Stimulated activated naive B cell treated with anti-CD40 and anti-IgM and Interleukin-4, amounts not matched to agents 10 μg/mL and 1 μg/mL and 100 μg/mL, for 72 hours (primary cell): ENCODE results near the gene ZNF580.

Experiments
- ATAC-seq, 2 donors: fragments of 150-1000 bp; cut with Tn5 transposase; replicated peaks; 2 replicates each; pipeline ENCODE4 v1.10.0; 2021; ENCODE audit warnings: moderate library complexity in 1 of 2
- DNase-seq: peaks from one replicate; pipeline ENCODE4 v3.0.0; 2021
- H3K27ac Mint-ChIP-seq: one replicate; pipeline ENCODE4 v1.8.0; 2022; ENCODE audit warnings: mild to moderate bottlenecking, mixed read lengths
- H3K27me3 Mint-ChIP-seq, 2 donors: one replicate each; pipeline ENCODE4 v1.8.0; 2022; ENCODE audit warnings: mixed read lengths in 2 of 2
- H3K36me3 Mint-ChIP-seq, 2 donors: one replicate each; pipeline ENCODE4 v1.8.0; 2022; ENCODE audit warnings: mixed read lengths in 2 of 2, mild to moderate bottlenecking in 1 of 2
- H3K4me1 Mint-ChIP-seq, 2 donors: one replicate each; pipeline ENCODE4 v1.8.0; 2022; ENCODE audit warnings: mixed read lengths in 2 of 2, mild to moderate bottlenecking in 1 of 2
- H3K4me3 Mint-ChIP-seq, 2 donors: one replicate each; pipeline ENCODE4 v1.8.0; 2022; ENCODE audit warnings: mild to moderate bottlenecking in 2 of 2, mixed read lengths in 2 of 2, moderate library complexity in 1 of 2
- H3K9me3 Mint-ChIP-seq, 2 donors: one replicate each; pipeline ENCODE4 v1.8.0; 2022; ENCODE audit warnings: mixed read lengths in 2 of 2, mild to moderate bottlenecking in 1 of 2

Gene ZNF580

DNA sequence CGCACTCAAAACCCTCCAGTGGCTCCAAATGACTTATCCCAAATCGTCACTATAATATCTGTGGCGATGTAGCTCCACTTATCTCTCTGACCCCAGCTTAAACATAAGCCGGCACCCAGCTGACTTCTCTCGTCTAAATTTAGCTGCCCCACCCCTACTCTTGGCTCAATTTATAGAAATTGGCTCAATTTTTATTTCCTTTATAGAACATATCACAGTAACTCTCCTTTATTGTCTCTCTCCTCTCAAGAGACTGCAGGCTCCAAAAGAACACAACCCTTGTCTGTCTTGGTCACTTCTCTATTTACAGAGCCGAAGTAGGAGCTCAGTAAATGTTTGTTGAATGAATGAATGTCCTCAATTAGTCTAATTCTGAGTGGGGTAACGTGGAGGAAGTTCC, 17.2 kb upstream of the ZNF580 start:
- Mint-ChIP-seq H3K27ac (no peak overlapping the region), H3K36me3 (peaks cover 6 to 23% of the 10 kb centered on the region in 2 donors), H3K4me3 (peak overlapping the region; percentile 91 to 97), H3K9me3 (peaks cover 2 to 3% of the 10 kb centered on the region in 2 donors), H3K4me1 (peaks cover 9 to 25% of the 10 kb centered on the region in 2 donors), H3K27me3 (peaks cover 0 to 4% of the 10 kb centered on the region in 2 donors)
- ATAC-seq (no peak), DNase-seq (no peak)

DNA sequence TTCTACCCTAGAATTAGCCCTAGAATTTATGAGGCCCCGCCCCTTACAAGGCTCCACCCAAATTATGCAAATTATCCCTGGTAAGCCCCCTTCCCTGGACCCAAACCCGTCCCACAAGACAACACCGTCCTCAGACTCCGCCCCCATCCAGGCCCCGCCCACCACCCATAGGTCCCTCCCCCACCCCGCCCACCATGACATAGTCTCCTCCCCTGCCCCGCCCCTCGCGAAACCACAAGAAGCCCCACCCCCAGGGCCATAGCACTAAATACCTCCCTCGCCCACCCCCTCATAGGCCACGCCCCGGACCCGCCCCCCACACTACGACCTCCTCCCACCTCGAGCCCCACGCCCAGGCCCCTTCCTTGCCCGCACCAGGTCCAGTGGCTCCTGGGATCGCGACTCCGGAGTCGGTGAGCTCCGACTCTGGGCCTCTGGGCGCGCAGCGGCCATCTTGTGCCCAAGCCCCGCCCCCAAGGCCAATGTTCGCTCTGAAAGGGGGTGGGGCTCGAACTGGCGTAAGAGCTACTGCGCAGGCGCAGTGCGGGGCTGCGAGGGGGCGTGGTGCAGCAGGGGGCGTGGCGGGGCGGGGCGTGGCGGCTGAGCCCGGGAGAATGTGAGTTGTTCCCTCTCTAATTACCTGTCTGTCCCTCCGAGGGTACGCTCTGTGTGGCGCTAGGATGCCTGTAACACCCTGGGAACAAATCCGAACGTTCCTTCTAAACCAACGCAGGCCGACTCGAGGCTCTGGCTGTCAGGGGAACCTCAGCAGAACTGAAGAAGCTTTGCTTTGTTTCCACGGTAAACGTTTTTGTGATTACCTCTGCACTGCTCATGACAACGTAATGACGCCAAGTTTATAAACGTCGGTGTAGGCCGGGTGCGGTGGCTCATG, 16.4 kb upstream of the ZNF580 start, which contains the start of gene ZNF784:
Gene ZNF784 (minus strand): TSS at position 458 of the 895 bp plus-strand sequence. CDS start 5 bp downstream, at position 453.
- H3K36me3 Mint-ChIP-seq, result peaks cover 4 to 21% of the 10 kb centered on the region in 2 donors
- DNase-seq, result peak; percentile 85
- H3K4me3 Mint-ChIP-seq, result peak within 1 kb of the TSS; percentile 91 to 97
- H3K4me1 Mint-ChIP-seq, result peaks cover 8 to 25% of the 10 kb centered on the region in 2 donors
- H3K27me3 Mint-ChIP-seq, result peaks cover 0 to 4% of the 10 kb centered on the region in 2 donors
- peak within 1 kb of the TSS; percentile 99 for H3K27ac Mint-ChIP-seq
- peak; percentile 80 to 82 for ATAC-seq
- peaks cover 2 to 3% of the 10 kb centered on the region in 2 donors for H3K9me3 Mint-ChIP-seq

DNA sequence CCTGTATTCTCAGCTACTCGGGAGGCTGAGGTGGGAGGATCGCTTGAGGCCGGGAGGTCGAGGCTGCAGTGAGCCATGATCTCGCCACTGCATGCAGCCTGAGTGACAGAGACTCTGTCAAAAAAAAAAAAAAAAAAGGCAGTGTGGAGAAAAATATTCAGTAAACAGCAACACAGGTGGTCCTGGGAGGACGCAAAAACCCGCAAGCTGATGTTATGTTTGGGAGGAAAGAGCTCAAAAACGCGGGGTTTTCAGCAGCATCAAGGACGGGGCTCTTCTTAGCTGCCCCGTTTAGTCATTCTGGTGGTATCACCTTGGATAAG, 15.8 kb upstream of the ZNF580 start:
- ATAC-seq, result no peak
- H3K27ac Mint-ChIP-seq, result peak overlapping the region; percentile 99

DNA sequence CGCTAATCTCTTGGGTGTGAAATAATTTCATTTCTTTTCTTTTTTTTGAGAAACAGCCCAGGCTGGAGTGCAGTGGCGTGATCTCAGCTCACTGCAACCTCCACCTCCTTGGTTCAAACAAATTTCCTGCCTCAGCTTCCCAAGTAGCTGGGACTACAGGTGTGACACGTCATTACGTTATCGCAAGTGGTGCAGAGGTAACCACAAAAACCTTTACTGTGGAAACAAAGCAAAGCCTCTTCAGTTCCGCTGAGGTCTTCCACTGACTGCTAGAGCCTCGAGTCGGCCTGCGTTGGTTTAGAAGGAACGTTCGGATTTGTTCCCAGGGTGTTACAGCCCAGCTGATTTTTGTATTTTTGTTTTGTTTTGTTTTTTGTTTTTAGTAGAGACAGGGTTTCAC, 14.5 kb upstream of the ZNF580 start:
- H3K4me3 Mint-ChIP-seq, result no peak overlapping the region
- ATAC-seq, result no peak

More for the DNA sequence above, 15.8 kb upstream of the ZNF580 start:
- Mint-ChIP-seq H3K9me3 (peaks cover 2 to 3% of the 10 kb centered on the region in 2 donors), H3K4me3 (peak overlapping the region; percentile 91 to 97), H3K4me1 (peaks cover 8 to 25% of the 10 kb centered on the region in 2 donors), H3K36me3 (peaks cover 4 to 21% of the 10 kb centered on the region in 2 donors), H3K27me3 (peaks cover 0 to 4% of the 10 kb centered on the region in 2 donors)
- no peak for DNase-seq

DNA sequence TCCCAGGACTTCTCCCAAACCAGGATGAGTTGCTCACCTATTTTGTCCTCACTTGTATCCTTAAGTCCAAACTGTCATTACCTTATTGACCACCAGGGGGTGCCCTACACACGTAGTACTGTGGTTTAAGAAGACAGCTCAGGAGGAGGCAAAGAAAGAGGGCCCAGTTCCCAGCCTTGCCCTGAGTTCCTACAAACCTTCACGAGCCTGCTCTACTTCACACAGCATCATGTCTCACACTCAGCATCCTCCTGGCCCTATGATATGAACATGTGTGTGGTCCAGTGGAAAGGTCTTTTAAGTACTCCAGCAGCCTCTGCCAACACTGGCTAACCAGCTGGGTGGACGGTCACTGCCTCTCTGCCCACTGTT, 8.4 kb upstream of the ZNF580 start:
- Mint-ChIP-seq H3K9me3 (no peaks in the 10 kb centered on the region), H3K4me1 (peaks cover 31 to 49% of the 10 kb centered on the region in 2 donors), H3K36me3 (peaks cover 22 to 25% of the 10 kb centered on the region in 2 donors), H3K27ac (no peak overlapping the region), H3K27me3 (peaks cover 0 to 4% of the 10 kb centered on the region in 2 donors), H3K4me3 (peak overlapping the region in 1 of 2 donors; percentile 7)
- DNase-seq (peak; percentile 81), ATAC-seq (peak; percentile 53 to 60)

More for the DNA sequence above, 14.5 kb upstream of the ZNF580 start:
- Mint-ChIP-seq H3K9me3 (peaks cover 2 to 3% of the 10 kb centered on the region in 2 donors), H3K27ac (no peak overlapping the region), H3K4me1 (peaks cover 8 to 18% of the 10 kb centered on the region in 2 donors), H3K36me3 (peaks cover 0 to 9% of the 10 kb centered on the region in 2 donors), H3K27me3 (peaks cover 0 to 4% of the 10 kb centered on the region in 2 donors)
- DNase-seq, result no peak

DNA sequence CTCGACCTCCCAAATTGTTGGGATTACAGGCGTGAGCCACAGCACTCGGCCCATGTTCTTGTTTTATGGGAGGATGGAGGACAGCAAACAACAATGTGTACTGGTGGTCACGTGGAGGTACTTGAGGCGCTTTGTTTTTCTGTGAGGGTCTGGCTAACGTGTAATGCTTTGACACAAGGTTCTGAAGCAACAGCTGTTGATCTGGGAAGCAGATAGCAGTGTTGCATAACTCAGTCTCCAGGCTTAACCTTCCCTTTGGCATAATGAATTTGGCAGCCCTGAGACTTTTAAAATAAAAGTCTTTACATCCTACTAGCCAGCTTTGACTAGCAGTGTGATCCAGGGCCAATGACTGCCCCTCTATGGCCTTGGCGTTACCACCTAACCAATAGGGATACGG, 6.9 kb upstream of the ZNF580 start:
- H3K4me3 Mint-ChIP-seq, result peak overlapping the region in 1 of 2 donors; percentile 74
- peaks cover 26 to 37% of the 10 kb centered on the region in 2 donors for H3K36me3 Mint-ChIP-seq
- no peak for ATAC-seq
- peaks cover 38 to 61% of the 10 kb centered on the region in 2 donors for H3K4me1 Mint-ChIP-seq
- no peak for DNase-seq
- H3K9me3 Mint-ChIP-seq, result peaks cover 0 to 2% of the 10 kb centered on the region in 2 donors
- H3K27ac Mint-ChIP-seq, result peak overlapping the region; percentile 90
- no peaks in the 10 kb centered on the region for H3K27me3 Mint-ChIP-seq

DNA sequence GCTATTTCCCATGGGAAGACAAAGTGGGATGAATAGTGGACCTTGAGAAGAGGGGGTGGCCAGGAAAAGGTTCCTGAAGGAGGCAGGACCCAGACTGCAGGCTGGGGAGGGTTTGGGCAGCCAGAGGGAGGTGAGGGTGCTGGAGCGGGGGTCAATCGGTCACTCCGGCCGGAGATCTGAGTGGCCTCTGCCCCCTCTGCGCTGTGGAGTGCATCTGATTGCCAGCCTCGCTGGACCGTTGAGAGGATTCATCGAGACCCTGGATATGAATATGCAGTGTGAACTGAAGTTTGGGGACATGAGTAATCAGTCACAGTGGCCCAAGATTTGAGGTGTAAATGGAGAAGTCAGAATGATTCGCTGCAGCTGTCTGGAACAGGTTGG, 5.5 kb upstream of the ZNF580 start:
- Mint-ChIP-seq H3K9me3 (peaks cover 0 to 4% of the 10 kb centered on the region in 2 donors), H3K36me3 (peaks cover 34 to 49% of the 10 kb centered on the region in 2 donors), H3K4me1 (peaks cover 45 to 73% of the 10 kb centered on the region in 2 donors), H3K27ac (peak overlapping the region; percentile 100), H3K4me3 (peak overlapping the region; percentile 89 to 98), H3K27me3 (no peaks in the 10 kb centered on the region)
- DNase-seq (no peak), ATAC-seq (peak; percentile 29 to 35)

DNA sequence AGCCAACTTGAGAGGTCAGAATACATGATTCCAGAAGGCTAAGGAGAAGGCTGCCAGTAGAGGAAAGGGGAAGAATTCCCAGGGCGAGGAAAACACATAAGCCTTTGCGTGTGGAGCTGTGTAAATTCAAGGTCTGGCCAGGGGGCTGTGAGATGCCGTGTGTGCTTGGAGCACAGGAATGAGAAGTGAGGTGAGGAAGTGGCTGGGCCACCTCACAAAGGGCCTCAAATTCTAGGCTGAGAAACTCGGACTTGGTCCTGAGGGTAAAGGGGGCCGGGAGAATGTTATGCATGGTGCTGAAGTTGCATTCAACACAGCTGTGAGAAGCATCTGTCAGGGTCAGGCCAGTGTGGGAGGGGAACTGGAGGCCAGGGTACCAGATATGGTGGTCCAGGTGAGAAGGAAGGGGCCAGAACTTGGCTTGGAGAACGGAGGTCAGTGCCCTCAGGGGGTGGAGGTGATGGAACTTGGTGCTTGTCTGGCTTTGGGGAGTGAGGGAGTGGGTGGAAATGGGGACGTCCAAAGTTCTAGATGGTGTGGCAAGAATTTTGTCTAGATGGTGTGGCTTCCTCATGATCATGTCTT, 4.9 kb upstream of the ZNF580 start:
- Mint-ChIP-seq H3K4me1 (peaks cover 48 to 76% of the 10 kb centered on the region in 2 donors), H3K36me3 (peaks cover 37 to 52% of the 10 kb centered on the region in 2 donors), H3K9me3 (peaks cover 0 to 4% of the 10 kb centered on the region in 2 donors), H3K27ac (peak overlapping the region; percentile 100), H3K27me3 (no peaks in the 10 kb centered on the region), H3K4me3 (peak overlapping the region; percentile 89 to 98)
- DNase-seq (no peak), ATAC-seq (no peak)

DNA sequence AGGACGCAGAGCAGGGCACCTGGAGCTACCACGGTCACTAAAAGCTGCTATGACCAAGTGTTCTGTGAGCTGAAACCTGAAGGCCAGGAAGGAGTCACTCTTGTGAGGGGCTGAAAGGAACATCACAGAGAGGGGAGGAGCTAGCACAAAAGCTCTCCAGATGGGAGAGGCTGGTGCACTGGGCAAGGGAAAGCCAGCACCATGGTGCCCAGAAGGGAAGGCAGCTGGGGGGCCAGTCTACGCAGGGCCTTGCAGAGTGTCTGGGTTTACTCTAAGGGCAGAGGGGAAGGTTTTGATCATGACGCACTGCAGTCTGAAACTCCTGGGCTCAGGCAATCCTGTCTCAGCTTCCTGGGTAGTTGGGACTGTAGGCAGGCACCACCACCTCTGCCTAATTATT, 4.1 kb upstream of the ZNF580 start:
- Mint-ChIP-seq H3K27me3 (no peaks in the 10 kb centered on the region), H3K27ac (peak overlapping the region; percentile 100), H3K4me3 (peak overlapping the region; percentile 89 to 98), H3K4me1 (peaks cover 48 to 77% of the 10 kb centered on the region in 2 donors), H3K36me3 (peaks cover 37 to 58% of the 10 kb centered on the region in 2 donors), H3K9me3 (peaks cover 0 to 4% of the 10 kb centered on the region in 2 donors)
- no peak for DNase-seq
- ATAC-seq, result no peak

DNA sequence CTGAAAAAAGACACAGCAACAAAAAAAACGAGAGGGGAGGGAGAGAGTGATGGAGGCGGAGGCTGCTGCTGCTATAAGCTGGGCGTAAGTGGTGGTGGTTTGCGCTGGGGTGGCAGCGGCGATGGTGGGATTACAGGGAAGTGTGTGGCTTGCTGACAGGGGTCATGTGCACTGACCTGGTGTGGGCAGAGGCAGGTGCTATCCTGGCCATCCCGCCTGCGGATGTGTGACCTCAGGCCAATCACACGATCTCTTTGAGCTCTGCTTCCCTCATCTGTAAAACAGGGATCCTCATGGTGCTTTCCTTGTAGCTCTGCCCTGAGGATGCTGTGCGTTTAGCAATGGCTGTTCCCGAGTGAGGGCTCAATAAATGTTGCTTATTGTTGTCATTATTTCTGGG, 3.3 kb upstream of the ZNF580 start:
- Mint-ChIP-seq H3K36me3 (peaks cover 40 to 63% of the 10 kb centered on the region in 2 donors), H3K4me1 (peaks cover 46 to 75% of the 10 kb centered on the region in 2 donors), H3K27ac (peak overlapping the region; percentile 86), H3K9me3 (peaks cover 0 to 4% of the 10 kb centered on the region in 2 donors), H3K27me3 (no peaks in the 10 kb centered on the region), H3K4me3 (peak overlapping the region; percentile 34 to 89)
- DNase-seq, result no peak
- ATAC-seq, result no peak

DNA sequence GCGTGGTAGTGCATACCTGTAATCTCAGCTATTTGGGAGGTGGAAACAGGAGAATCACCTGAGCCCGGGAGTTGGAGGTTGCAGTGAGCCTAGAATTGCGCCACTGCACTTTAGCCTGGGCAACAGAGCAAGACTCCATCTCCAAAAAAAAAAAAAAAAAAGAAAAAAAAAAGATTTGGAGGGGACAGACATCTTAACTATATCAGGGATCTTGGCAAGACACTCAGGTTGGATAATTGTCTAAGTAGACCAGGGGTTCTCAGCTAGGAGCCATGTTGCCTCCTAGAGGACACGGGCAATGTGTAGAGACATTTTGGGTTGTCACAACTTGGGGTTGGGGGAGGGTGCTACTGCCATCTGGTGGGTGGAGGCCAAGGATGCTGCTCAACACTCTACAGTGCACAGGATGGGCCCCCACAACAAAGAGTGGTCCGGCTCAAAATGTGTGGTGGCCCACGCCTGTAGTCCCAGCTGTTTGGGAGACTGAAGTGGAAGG, 1.9 kb upstream of the ZNF580 start:
- Mint-ChIP-seq H3K36me3 (peaks cover 49 to 76% of the 10 kb centered on the region in 2 donors), H3K4me3 (peak overlapping the region; percentile 43 to 55), H3K9me3 (peaks cover 0 to 4% of the 10 kb centered on the region in 2 donors), H3K27me3 (no peaks in the 10 kb centered on the region), H3K27ac (peak overlapping the region; percentile 72), H3K4me1 (peaks cover 52 to 80% of the 10 kb centered on the region in 2 donors)
- no peak for DNase-seq
- ATAC-seq, result no peak

DNA sequence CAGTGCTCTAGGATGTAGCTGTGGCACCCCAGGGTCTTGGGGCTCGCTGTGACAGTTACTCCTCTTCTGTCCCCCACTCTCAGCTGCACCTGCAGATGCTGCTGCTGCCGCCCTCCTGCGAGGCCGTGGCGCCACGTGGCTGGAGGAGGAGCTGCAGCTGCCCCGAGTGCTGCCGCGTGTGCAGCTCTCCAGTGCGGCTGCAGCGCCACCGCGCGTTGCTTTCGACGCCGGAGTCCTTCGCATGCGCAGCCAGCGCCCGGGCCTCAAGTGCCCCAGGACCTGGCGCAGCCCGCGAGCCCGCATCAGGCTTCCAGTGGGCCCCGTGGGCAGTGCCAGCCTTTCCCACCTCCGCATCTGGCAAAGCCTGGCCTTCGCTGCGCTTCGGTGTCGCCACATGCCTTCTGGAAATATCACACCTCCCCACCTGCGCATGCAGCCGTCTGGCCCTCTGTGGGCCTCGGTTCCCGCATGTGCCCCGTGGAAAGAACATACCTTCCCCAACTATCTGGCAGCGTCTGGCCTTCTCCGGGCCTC, 692 bp upstream of the ZNF580 start:
- DNase-seq (peak; percentile 69), ATAC-seq (peak; percentile 2 to 6)
- Mint-ChIP-seq H3K27me3 (no peaks in the 10 kb centered on the region), H3K4me1 (peaks cover 52 to 87% of the 10 kb centered on the region in 2 donors), H3K27ac (peak overlapping the region; percentile 97), H3K9me3 (peaks cover 0 to 4% of the 10 kb centered on the region in 2 donors), H3K4me3 (peak overlapping the region; percentile 81 to 87), H3K36me3 (peaks cover 56 to 82% of the 10 kb centered on the region in 2 donors)

DNA sequence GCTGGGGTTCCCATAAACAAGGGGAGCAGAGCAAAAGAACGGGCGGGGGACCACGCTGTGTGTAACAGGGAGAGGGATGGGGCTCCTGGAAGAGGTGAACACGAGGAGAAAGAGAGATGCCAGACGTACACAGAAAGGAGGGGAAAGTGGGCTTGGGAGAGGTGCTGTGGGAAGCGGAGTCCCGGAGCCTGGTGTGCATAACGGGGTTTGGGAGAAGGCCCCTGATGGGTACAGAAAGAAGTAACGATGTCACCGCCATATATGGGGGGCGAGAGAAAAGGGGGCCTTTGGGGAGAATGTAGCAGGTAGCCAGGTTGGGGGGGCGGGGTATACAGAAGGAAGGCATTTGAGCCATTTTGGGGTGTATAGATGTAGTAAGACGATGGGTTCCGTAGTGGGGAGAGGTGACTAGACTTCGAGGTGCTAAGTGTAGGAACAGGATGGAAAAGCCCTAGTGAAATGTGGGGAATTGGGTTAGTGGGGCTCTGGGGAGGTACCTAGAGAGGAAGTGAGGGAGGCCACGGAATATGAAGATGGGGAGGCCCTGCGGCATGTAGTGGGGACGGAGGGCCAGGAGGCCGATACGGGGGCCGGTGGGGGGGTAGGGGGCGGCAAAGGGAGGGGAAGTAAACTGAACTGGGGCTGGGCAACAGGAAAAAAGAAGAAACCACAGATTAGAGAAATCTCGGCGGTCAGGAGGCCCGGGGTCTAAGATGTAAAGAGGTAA, 787 bp downstream of the ZNF580 start:
- Mint-ChIP-seq H3K9me3 (peaks cover 0 to 4% of the 10 kb centered on the region in 2 donors), H3K4me1 (peaks cover 46 to 81% of the 10 kb centered on the region in 2 donors), H3K27ac (peak overlapping the region; percentile 97), H3K4me3 (peak overlapping the region; percentile 87 to 99), H3K27me3 (no peaks in the 10 kb centered on the region), H3K36me3 (peaks cover 46 to 79% of the 10 kb centered on the region in 2 donors)
- DNase-seq, result no peak
- peak; percentile 1 to 2 for ATAC-seq
